Left cardiac atrium (tissue), 4 donors: ENCODE results near the gene IDUA. TPM values are rescaled to one million over a fixed set of nuclear protein-coding genes. Genes with fewer than 3 reads are reported as not detected.
"Not testable (repeated sequence)": the region's sequence is repeated elsewhere in the genome, so short reads cannot be mapped to it uniquely, and the experiment has no call there.

Experiments
- ATAC-seq, 2 donors: fragments of 200-7000 bp; cut with Tn5 transposase; one replicate each; pipeline ENCODE4 v1.9.1; 2020; ENCODE audit warnings: mild to moderate bottlenecking in 2 of 2, moderate library complexity in 2 of 2
- DNase-seq: peaks from one replicate; pipeline ENCODE4 v3.0.0-alpha.2; 2020
- intact Hi-C, 2 donors: fragments of 100-400 bp; cut with DNase I; formaldehyde crosslinking; loops; one replicate each; pipeline versions ENCODE4 v1.14.1 to v1.15.1; 2022 to 2023
- long read RNA-seq: library from polyadenylated mRNA; unstranded; transcript quantifications from one replicate; pipeline ENCODE4 v2.0.0, GENCODE V29; 2021
- total RNA-seq, 2 donors: library from RNA; stranded (reverse); fragmentation: NEBNext Ultra II Directional; extraction: Animal tissue kit (Norgen Biotek cat#: 25700); gene quantifications; one replicate each; pipeline ENCODE4 v1.2.1, GENCODE V29; 2021
- donor health status: DM: no; HTN: yes; CAD: no.
- donor health status: DM: no; HTN: yes; CAD: no; lungs with severe emphysema.
- donor health status: DM: yes; HTN: yes; CAD: no.
- donor health status: Dilated cardiomyopathy.

IDUA gene
- 10 to 100 TPM; 15.4 to 18.7 TPM for total RNA-seq
- long read RNA-seq, partial matches to known transcripts = 1 of 6 reads
- long read RNA-seq, other reads (novel, unspliced or antisense) = 2 of 6 reads

- ATAC-seq (peak; percentile 92 to 95), DNase-seq (peak; percentile 88)
- intact Hi-C loops = no loop called here
Measured at GRCh38 chr4:986879-987623, at the start of gene IDUA. Gene IDUA (plus strand): TSS chr4:987044. CDS start chr4:987085, 41 bp downstream.

- intact Hi-C loops, DNase-seq, ATAC-seq: not testable (repeated sequence)
Measured at GRCh38 chr4:939508-939907, 47.3 kb upstream of the IDUA start.

GRCh38 chr4:945274-946102 is 41.4 kb upstream of the IDUA start:
- DNase-seq (no peak), ATAC-seq (no peak)
- intact Hi-C loops = no loop called here

- DNase-seq = no peak
- intact Hi-C loops = no loop called here
Measured at GRCh38 chr4:946103-946450, 40.8 kb upstream of the IDUA start.

GRCh38 chr4:946517-947471 is 40.0 kb upstream of the IDUA start:
- intact Hi-C loops = no loop called here
- no peak for DNase-seq
- no peak for ATAC-seq

More at GRCh38 chr4:946103-946450, 40.8 kb upstream of the IDUA start:
- ATAC-seq = no peak

GRCh38 chr4:947491-947971 is 39.3 kb upstream of the IDUA start:
- DNase-seq (no peak), ATAC-seq (no peak)
- intact Hi-C loops = no loop called here

GRCh38 chr4:948101-948935 is 38.5 kb upstream of the IDUA start:
- ATAC-seq (no peak), DNase-seq (no peak)
- intact Hi-C loops = no loop called here

GRCh38 chr4:948936-949300 is 37.9 kb upstream of the IDUA start:
- DNase-seq (no peak), ATAC-seq (no peak)
- intact Hi-C loops = no loop called here

GRCh38 chr4:949656-950055 is 37.2 kb upstream of the IDUA start:
- no peak for ATAC-seq
- intact Hi-C loops = no loop called here
- DNase-seq = no peak

GRCh38 chr4:950136-951020 is 36.5 kb upstream of the IDUA start:
- intact Hi-C loops = no loop called here
- ATAC-seq (no peak), DNase-seq (no peak)

GRCh38 chr4:951186-951585 is 35.7 kb upstream of the IDUA start:
- intact Hi-C loops = no loop called here
- ATAC-seq = no peak
- DNase-seq = no peak

- DNase-seq (no peak), ATAC-seq (no peak)
- intact Hi-C loops = no loop called here
Measured at GRCh38 chr4:951594-952468, 35.0 kb upstream of the IDUA start.

- DNase-seq (no peak), ATAC-seq (no peak)
- intact Hi-C loops = no loop called here
Measured at GRCh38 chr4:952881-953573, 33.8 kb upstream of the IDUA start.

GRCh38 chr4:953574-953915 is 33.3 kb upstream of the IDUA start:
- ATAC-seq = no peak
- DNase-seq = no peak
- intact Hi-C loops = no loop called here

- ATAC-seq = no peak
- intact Hi-C loops = no loop called here
- no peak for DNase-seq
Measured at GRCh38 chr4:954211-955020, 32.4 kb upstream of the IDUA start.
